Measurements from ENCODE around the gene CPSF4.

DNA sequence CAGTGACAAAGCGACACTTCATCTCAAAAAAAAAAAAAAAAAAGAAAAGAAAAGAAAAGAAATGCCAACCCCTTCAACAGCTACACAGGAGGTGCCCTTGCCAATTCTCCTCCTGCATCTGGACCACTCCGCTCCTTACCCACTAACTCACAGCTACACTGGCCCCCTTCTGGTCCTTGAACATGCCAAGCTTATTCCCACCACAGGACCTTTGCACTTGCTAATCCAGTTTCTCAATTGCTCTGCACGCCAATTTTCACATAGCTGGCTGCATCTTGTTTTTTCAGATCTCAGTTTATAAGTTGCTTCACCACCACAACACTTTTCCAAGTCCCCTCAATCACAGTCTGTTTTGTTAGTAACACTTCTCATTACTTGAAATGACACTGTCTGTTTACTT lies 35.9 kb upstream of the CPSF4 start:
- TF ChIP-seq, protein P1, sequence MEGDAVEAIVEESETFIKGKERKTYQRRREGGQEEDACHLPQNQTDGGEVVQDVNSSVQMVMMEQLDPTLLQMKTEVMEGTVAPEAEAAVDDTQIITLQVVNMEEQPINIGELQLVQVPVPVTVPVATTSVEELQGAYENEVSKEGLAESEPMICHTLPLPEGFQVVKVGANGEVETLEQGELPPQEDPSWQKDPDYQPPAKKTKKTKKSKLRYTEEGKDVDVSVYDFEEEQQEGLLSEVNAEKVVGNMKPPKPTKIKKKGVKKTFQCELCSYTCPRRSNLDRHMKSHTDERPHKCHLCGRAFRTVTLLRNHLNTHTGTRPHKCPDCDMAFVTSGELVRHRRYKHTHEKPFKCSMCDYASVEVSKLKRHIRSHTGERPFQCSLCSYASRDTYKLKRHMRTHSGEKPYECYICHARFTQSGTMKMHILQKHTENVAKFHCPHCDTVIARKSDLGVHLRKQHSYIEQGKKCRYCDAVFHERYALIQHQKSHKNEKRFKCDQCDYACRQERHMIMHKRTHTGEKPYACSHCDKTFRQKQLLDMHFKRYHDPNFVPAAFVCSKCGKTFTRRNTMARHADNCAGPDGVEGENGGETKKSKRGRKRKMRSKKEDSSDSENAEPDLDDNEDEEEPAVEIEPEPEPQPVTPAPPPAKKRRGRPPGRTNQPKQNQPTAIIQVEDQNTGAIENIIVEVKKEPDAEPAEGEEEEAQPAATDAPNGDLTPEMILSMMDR (IDR thresholded peaks at IDR 0.05; ENCODE audit: low read depth, low read length), result no peak
- TF ChIP-seq POLR2A (IDR thresholded peaks at IDR 0.05; ENCODE audit: extremely low read depth, insufficient read length), result no peak
- TF ChIP-seq, protein P2, sequence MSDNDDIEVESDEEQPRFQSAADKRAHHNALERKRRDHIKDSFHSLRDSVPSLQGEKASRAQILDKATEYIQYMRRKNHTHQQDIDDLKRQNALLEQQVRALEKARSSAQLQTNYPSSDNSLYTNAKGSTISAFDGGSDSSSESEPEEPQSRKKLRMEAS (IDR thresholded peaks at IDR 0.05; ENCODE audit: low read depth, low read length), result no peak
